T-helper 17 cell (primary cell): ENCODE data around the gene POU3F1. TPM values are rescaled to one million over a fixed set of nuclear protein-coding genes. Genes with fewer than 3 reads are reported as not detected.

ENCODE experiments used
- ATAC-seq: fragments of 150-1000 bp; cut with Tn5 transposase; 2 replicates; pipeline ENCODE4 v1.10.0; 2021; ENCODE audit warnings: mild to moderate bottlenecking, moderate library complexity
- DNase-seq, 3 donors: peaks; one replicate each; pipeline versions ENCODE4 v3.0.0 to v3.0.0-alpha.2; 2020 to 2021
- H3K9me3 ChIP-seq: one replicate; pipeline ENCODE4 v1.7.0; 2013; ENCODE audit warnings: low read length, mild to moderate bottlenecking; ENCODE audit not compliant: control insufficient read depth, poor library complexity, severe bottlenecking
- H3K27ac Mint-ChIP-seq: one replicate; pipeline ENCODE4 v1.8.0; 2022; ENCODE audit warnings: mild to moderate bottlenecking, moderate library complexity, mixed read lengths
- H3K27me3 Mint-ChIP-seq: one replicate; pipeline ENCODE4 v1.8.0; 2022; ENCODE audit warnings: mixed read lengths
- H3K36me3 Mint-ChIP-seq: one replicate; pipeline ENCODE4 v1.8.0; 2022; ENCODE audit warnings: low read depth, mixed read lengths
- H3K4me1 Mint-ChIP-seq: one replicate; pipeline ENCODE4 v1.8.0; 2022; ENCODE audit warnings: mild to moderate bottlenecking, mixed read lengths
- H3K4me3 Mint-ChIP-seq: one replicate; pipeline ENCODE4 v1.8.0; 2022; ENCODE audit warnings: mild to moderate bottlenecking, moderate library complexity, mixed read lengths
- total RNA-seq, 4 donors: library from RNA in 2 of 4; stranded (reverse) in 2 of 4; gene quantifications; one replicate each; pipeline ENCODE4 v1.2.3 and lab custom pipeline; 2022 to 2026

The POU3F1 gene
- total RNA-seq, 2 donors from 2014 or later = 0.17 TPM; not detected in 1

DNA sequence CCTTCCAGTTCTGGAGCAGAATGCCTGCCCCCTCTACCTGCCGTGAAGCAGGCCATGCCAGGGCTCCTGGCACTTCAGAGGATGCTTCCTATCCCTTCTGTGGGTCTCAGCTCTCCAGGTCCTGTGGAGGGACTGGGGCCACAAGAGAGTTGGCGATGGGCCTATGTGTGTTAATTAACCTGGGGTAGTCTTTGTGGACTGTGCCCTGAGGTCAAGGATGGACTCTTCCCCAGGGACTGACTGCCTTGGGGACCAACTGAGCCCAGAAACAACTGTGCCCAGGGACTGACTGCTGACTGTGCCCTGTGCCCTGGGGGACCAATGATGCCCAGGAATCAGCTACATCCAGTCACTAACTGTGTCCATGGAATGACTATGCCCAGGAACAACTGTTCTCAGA, 37.5 kb upstream of the POU3F1 start:
- Mint-ChIP-seq H3K4me1 (no peaks in the 10 kb centered on the region), H3K27ac (no peak overlapping the region), H3K27me3 (peaks cover 12% of the 10 kb centered on the region), H3K36me3 (peaks cover 3% of the 10 kb centered on the region), H3K4me3 (no peak overlapping the region)
- DNase-seq (no peak), ATAC-seq (no peak)
- no peaks in the 10 kb centered on the region for H3K9me3 ChIP-seq

DNA sequence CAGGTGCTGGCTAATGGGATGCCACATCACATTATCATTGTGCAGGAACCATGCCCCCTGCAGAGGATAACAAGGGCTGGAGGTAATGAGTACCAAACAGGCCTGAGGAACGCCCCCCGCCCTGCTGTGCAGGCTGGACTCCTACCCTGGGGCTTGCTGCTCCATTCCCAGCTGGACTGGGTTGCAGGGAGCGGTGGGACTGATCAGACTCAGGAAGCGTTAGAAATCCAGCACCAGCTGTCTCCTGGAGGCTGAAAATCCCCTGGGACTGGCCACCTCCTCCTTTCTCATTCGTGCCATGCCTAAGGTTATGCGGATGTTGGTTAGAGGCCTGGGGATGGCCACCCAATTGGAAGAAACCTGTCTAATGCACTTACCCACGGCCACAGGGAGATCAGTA, 36.9 kb upstream of the POU3F1 start:
- DNase-seq = no peak
- no peaks in the 10 kb centered on the region for H3K4me1 Mint-ChIP-seq
- H3K9me3 ChIP-seq = no peaks in the 10 kb centered on the region
- H3K4me3 Mint-ChIP-seq = no peak overlapping the region
- peaks cover 3% of the 10 kb centered on the region for H3K36me3 Mint-ChIP-seq
- ATAC-seq = no peak
- peaks cover 12% of the 10 kb centered on the region for H3K27me3 Mint-ChIP-seq
- H3K27ac Mint-ChIP-seq = no peak overlapping the region

DNA sequence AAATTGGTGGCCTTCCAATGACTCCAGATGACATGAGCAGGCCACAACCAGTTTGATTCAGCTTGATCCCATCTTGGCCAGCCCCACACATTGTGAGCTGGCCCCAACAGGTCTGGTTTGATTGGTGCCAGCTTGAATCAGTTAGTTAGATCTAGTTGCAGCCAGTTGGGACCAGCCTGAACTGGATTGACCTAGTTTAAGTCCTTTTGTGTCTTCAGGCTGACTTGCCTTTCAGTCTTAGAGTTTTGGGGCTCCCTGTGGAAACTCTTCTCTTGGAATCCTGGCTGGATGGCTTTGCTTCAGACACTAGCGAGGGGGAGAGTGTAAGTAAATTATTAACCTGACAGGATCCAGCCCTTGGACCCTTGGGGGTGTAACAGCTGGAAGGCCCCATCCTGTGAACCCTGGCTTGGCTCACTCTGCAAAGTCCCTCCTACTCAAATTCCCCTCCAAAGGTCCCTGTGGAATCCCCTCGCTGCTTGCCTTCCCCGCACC, 36.2 kb upstream of the POU3F1 start:
- H3K9me3 ChIP-seq = no peaks in the 10 kb centered on the region
- no peak overlapping the region for H3K27ac Mint-ChIP-seq
- no peak overlapping the region for H3K4me3 Mint-ChIP-seq
- ATAC-seq (no peak), DNase-seq (no peak)
- H3K27me3 Mint-ChIP-seq = peaks cover 7% of the 10 kb centered on the region
- H3K36me3 Mint-ChIP-seq = peaks cover under 1% of the 10 kb centered on the region
- H3K4me1 Mint-ChIP-seq = no peaks in the 10 kb centered on the region

DNA sequence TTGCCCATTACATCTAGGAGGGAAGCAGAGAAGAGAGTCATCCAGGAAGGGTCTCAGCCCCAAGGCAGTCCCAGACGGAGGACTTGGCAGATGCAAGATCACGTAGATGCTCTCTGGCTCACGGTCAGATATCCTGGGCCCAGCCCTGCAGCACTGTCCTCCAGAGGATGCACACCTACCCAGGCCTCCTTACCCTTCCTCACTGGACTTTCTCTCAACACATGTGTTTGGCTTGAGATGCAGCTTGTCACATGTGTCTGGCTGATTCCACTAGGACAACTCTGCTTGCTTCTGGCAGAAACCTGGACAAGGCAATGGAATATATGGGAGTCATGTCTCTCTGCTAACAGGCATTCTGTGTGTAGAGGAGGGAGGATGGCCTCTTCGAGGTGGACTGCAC, 32.4 kb upstream of the POU3F1 start:
- Mint-ChIP-seq H3K4me3 (no peak overlapping the region), H3K27ac (no peak overlapping the region), H3K27me3 (peaks cover 28% of the 10 kb centered on the region), H3K4me1 (peaks cover 3% of the 10 kb centered on the region), H3K36me3 (no peaks in the 10 kb centered on the region)
- H3K9me3 ChIP-seq = no peaks in the 10 kb centered on the region
- DNase-seq (no peak), ATAC-seq (no peak)

DNA sequence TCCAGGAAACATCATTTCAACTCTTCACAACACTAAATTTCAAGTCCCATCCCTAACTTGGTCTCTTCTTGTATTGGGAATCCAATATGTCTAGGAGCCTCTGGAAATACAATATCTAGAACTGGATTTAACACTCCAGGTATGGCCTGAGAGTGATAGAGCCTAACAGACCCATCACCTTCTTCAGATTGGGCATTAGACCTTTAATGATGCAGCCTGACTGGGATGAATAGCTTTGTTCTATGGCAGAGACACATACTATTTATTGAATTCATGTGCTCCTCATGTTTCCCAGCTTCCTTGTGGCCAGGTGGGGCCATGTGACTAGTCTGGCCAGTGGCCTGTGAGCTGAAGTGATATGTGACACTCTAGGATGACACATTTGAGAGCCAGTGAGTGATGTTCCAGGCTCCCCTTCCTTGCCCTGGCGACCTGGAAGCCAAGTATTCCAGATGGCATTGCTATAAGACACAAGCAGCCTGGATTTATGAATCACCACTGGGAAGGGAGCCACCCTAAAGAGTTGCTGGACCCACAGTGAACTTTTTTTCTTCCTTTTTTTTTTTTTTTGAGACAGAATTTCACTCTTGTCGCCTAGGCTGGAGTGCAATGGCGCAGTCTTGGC, 31.0 kb upstream of the POU3F1 start:
- DNase-seq = no peak
- peaks cover 2% of the 10 kb centered on the region for H3K36me3 Mint-ChIP-seq
- H3K4me3 Mint-ChIP-seq = no peak overlapping the region
- peaks cover 42% of the 10 kb centered on the region for H3K27me3 Mint-ChIP-seq
- no peak overlapping the region for H3K27ac Mint-ChIP-seq
- H3K4me1 Mint-ChIP-seq = peaks cover 5% of the 10 kb centered on the region
- H3K9me3 ChIP-seq = no peaks in the 10 kb centered on the region
- ATAC-seq = no peak

DNA sequence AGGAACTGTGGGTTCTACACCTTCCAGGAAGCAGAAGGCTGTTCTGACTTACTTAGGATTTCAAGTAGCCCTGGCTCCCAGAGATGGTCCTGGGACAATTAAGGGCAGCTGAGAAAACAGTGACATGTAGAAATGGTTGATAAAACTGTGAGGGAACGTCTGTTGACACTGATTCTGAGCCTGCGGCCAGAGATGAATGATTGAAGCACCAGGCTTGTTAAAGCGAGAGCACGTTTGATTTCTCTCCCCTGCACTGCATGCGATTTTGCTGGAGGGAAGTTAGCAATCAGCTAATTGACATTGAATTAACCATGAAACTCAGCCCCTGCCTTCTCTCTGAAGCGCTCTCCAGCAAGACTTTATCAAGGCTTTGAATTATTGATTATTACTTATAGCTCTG, 29.9 kb upstream of the POU3F1 start:
- no peak for ATAC-seq
- H3K27me3 Mint-ChIP-seq = peaks cover 54% of the 10 kb centered on the region
- no peak overlapping the region for H3K27ac Mint-ChIP-seq
- no peaks in the 10 kb centered on the region for H3K9me3 ChIP-seq
- H3K4me1 Mint-ChIP-seq = peaks cover 8% of the 10 kb centered on the region
- DNase-seq = no peak
- H3K4me3 Mint-ChIP-seq = no peak overlapping the region
- peaks cover 4% of the 10 kb centered on the region for H3K36me3 Mint-ChIP-seq

DNA sequence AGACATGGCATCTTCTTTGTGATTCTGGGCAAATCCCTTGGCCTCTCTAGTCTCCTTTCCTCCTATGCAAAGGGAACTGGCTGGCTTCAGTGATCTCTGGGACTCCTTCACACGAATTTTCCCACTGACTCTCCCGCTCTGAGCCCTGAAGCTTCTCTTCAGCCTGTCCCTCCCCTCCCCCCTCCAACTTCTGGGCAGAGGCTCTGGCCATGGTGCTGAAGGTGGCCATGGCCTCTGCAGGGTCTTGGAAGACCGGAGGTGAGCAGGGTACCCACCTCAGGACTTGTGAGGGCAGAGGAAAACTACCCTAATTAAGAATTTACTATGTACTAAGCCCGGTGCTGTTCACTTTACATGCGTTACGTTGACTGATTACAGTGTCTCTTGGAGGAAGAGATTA, 29.4 kb upstream of the POU3F1 start:
- ATAC-seq = no peak
- Mint-ChIP-seq H3K27me3 (peaks cover 58% of the 10 kb centered on the region), H3K4me1 (peaks cover 8% of the 10 kb centered on the region), H3K27ac (no peak overlapping the region), H3K4me3 (no peak overlapping the region), H3K36me3 (peaks cover 4% of the 10 kb centered on the region)
- H3K9me3 ChIP-seq = no peaks in the 10 kb centered on the region
- DNase-seq = no peak

DNA sequence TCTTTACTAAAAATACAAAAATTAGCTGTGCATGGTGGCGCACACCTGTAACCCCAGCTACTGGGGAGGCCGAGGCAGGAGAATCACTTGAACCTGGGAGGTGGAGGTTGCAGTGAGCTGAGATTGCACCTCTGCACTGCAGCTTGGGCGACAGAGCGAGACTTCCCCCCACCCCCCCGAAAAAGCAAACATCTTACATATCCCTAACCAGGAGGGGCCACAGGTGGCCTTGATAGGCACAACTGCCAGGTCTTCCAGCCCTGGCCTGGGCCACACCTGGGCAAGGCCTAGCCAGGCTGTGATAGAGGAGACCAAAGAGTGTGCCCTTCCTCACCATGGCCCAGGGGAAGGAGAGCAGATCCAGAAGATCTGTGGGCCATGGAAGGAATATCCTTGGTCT, 28.6 kb upstream of the POU3F1 start:
- Mint-ChIP-seq H3K27ac (no peak overlapping the region), H3K4me1 (peaks cover 10% of the 10 kb centered on the region), H3K4me3 (no peak overlapping the region), H3K27me3 (peaks cover 66% of the 10 kb centered on the region), H3K36me3 (peaks cover 6% of the 10 kb centered on the region)
- no peak for DNase-seq
- no peak for ATAC-seq
- no peaks in the 10 kb centered on the region for H3K9me3 ChIP-seq

DNA sequence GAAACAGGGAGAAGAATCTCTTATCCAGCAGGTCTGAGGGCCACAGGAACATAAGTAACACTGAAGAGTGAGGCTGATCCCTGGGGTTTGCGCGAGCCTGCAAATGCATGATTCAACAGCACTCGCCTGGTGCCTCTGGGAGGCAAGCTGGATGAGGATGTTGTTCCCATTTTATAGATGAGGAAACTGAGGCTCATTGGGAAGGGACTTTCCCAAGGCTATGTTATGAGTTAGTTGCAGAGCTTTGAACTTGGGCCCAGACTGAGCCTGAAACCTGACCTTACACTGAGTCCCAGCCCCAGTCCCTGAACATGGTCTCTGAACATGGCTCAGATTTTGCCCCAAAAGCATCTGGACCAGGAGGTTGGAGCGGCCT, 27.7 kb upstream of the POU3F1 start:
- Mint-ChIP-seq H3K36me3 (peaks cover 9% of the 10 kb centered on the region), H3K27ac (no peak overlapping the region), H3K4me1 (peaks cover 10% of the 10 kb centered on the region), H3K4me3 (no peak overlapping the region), H3K27me3 (peaks cover 75% of the 10 kb centered on the region)
- ATAC-seq (no peak), DNase-seq (no peak)
- no peaks in the 10 kb centered on the region for H3K9me3 ChIP-seq

DNA sequence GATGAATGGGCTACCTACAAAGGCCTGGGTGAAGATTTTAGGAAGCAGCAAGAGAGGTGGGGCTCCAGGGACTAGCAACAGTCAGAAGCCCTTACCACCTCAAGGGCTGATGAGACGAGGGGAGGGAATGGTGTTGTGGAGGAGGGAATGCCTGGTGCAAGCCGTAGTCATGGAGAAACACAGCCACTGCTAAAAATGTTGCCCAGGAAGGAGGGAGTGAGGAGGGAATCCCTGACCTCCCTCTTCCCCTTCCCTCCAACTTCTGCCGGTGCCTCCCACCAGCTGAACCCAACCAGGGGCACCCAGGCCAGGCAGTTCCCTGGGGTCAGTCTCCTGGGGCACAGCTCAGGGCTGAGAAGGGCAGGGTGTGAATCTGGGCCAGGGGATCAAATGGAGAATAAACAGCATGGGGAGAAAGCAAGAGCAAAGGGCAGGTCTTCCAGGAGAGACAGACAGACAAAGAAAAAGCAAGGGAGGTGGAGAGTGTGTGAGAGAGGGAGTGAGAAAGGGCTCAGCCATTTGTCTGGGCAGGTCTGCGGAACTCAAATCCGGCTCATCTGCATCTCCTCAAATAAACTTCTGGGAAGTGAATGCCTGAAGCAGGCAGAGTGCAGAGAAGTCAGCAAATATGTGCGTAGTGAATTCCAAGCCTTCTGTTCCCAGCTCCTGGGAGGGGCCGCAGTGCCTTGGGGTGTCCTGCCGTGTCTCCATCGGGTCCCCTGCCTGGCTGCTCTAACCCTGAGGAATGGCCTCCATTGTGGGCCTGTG, 27.1 kb upstream of the POU3F1 start:
- peaks cover 80% of the 10 kb centered on the region for H3K27me3 Mint-ChIP-seq
- H3K27ac Mint-ChIP-seq = no peak overlapping the region
- peaks cover 9% of the 10 kb centered on the region for H3K36me3 Mint-ChIP-seq
- DNase-seq = no peak
- H3K9me3 ChIP-seq = no peaks in the 10 kb centered on the region
- peaks cover 10% of the 10 kb centered on the region for H3K4me1 Mint-ChIP-seq
- ATAC-seq = no peak
- H3K4me3 Mint-ChIP-seq = no peak overlapping the region

DNA sequence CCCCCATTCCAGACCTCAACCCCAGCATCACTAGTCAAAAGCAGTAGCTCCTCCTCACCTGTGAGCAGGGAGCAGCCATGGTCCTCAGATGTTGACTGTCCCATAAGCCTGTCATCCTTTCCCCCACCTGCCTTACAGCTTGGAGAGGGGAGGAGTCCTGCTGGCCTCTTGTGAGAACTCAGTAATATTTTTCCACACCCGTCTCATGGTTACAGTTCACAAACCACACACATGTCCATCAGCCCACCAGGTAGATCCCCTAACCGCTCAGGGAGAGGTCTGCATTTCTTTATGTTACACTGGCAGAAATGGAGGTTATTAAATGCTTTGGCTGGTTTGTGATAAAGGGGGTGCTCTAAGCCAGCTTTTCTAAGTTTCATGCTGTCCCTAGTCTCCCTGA, 26.3 kb upstream of the POU3F1 start:
- no peak for ATAC-seq
- no peaks in the 10 kb centered on the region for H3K9me3 ChIP-seq
- DNase-seq = no peak
- no peak overlapping the region for H3K4me3 Mint-ChIP-seq
- no peak overlapping the region for H3K27ac Mint-ChIP-seq
- H3K4me1 Mint-ChIP-seq = peaks cover 10% of the 10 kb centered on the region
- H3K36me3 Mint-ChIP-seq = peaks cover 9% of the 10 kb centered on the region
- peaks cover 87% of the 10 kb centered on the region for H3K27me3 Mint-ChIP-seq

DNA sequence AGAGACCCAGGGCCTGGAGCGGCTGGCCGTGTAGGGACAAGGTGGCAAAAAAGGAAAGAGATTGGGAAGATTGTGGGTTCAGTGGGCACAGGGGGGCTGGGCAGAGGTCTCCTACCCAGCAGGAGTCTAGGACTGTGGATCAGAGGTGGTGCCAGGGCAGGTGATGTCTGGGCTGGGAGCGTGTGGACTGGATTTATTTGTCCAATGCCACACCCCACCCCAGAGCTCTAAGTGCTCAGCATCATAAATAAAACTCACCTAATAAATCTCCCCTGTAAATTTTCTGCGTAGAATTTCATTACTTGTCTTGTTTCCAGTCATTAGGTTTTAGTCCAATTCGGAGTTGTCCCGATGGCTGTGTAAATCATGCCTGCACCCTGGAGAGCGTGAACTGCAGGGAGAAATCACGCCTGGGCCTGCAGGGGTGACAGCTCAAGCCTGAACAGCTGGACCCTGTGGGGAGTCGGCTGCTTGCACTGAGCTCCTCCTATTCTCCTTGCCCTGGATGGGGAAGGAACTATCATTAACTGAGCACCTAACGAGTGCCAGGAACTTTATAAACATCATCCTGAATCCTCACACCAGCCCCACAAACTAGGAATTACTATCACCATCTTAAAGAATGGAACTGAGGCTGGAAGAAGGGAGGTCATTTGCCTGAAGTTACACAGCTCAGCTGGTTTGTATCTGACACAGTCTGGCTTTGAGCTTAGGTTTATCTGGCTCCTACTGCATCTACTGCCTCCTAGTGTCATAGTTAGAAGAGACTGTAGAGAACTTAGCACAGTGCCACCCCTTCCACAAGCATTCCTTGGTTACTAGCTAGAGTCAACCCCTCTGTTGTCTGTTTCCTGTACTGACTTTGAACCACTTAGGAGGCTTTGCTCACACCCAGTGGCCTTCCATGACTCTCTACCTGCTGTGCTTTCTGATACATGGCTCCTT, 25.0 kb upstream of the POU3F1 start:
- peaks cover 13% of the 10 kb centered on the region for H3K4me1 Mint-ChIP-seq
- H3K4me3 Mint-ChIP-seq = no peak overlapping the region
- H3K27ac Mint-ChIP-seq = no peak overlapping the region
- DNase-seq (no peak), ATAC-seq (no peak)
- H3K9me3 ChIP-seq = no peaks in the 10 kb centered on the region
- peaks cover 9% of the 10 kb centered on the region for H3K36me3 Mint-ChIP-seq
- H3K27me3 Mint-ChIP-seq = peaks cover 93% of the 10 kb centered on the region

DNA sequence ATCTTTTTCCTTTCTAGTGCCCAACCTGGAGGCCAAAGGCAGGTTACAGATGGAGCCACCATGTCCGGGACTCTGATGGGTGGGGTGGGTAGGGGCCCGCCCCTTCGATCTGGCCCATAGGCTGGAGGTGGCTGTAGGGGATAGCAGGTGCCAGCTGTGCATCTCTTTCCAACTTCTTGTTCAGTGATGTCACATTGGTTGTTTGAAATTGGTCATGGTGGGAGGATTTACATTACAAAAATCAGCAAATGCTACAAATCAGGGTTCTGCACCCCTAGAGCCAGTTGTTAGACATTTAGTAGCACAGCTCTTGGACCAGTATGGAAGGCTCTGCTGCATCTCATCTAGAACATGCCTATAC, 22.4 kb upstream of the POU3F1 start:
- ATAC-seq = no peak
- H3K36me3 Mint-ChIP-seq = peaks cover 9% of the 10 kb centered on the region
- H3K4me1 Mint-ChIP-seq = peaks cover 10% of the 10 kb centered on the region

More for the DNA sequence above, 22.4 kb upstream of the POU3F1 start:
- no peaks in the 10 kb centered on the region for H3K9me3 ChIP-seq
- Mint-ChIP-seq H3K27me3 (peaks cover 69% of the 10 kb centered on the region), H3K27ac (no peak overlapping the region), H3K4me3 (peak overlapping the region; percentile 49)
- no peak for DNase-seq
